HL-60 (cell line): Measurements from ENCODE around the gene DIRAS2.

ENCODE experiments used
- DNase-seq, 2 experiments: peaks; one replicate each; pipeline ENCODE4 v3.0.0-alpha.2; 2010 to 2020; ENCODE audit warnings: low read depth in 1 of 2, low spot score in 1 of 2
- H3K27ac ChIP-seq: fragments of 250-450 bp; sonication (Bioruptor Pico); replicated peaks from 2 replicates; pipeline ENCODE4 v1.5.1; 2020; ENCODE audit warnings: mild to moderate bottlenecking, moderate library complexity
- H3K27me3 ChIP-seq: fragments of 250-450 bp; sonication (Bioruptor Pico); 2 replicates; pipeline ENCODE4 v1.5.1; 2021; ENCODE audit warnings: mild to moderate bottlenecking, moderate library complexity; ENCODE audit not compliant: insufficient read depth, poor library complexity, severe bottlenecking
- H3K4me3 ChIP-seq: replicated peaks from 2 replicates; pipeline ENCODE4 v1.5.1; 2011; ENCODE audit warnings: mild to moderate bottlenecking, control low read depth, low read length; ENCODE audit not compliant: insufficient read depth
- CTCF ChIP-seq: IDR thresholded peaks from one replicate; pipeline ENCODE4 v1.5.1; 2011; ENCODE audit warnings: low read length, control low read depth, inconsistent platforms; ENCODE audit not compliant: insufficient read depth
- GABPA ChIP-seq: IDR thresholded peaks from 2 replicates; pipeline ENCODE4 v1.6.1; 2012; ENCODE audit warnings: low read depth
- POLR2AphosphoS5 ChIP-seq: IDR thresholded peaks from 2 replicates; pipeline ENCODE4 v1.6.1; 2012; ENCODE audit warnings: low read depth
- REST ChIP-seq: IDR thresholded peaks from 2 replicates; pipeline ENCODE4 v1.6.1; 2012; ENCODE audit warnings: low read depth; ENCODE audit not compliant: insufficient replicate concordance
- SPI1 ChIP-seq: IDR thresholded peaks from 2 replicates; pipeline ENCODE4 v1.6.1; 2012; ENCODE audit warnings: low read depth, mild to moderate bottlenecking, borderline replicate concordance

The DIRAS2 gene

GRCh38 chr9:90640361-90640760 lies 2.3 kb downstream of the DIRAS2 start:
- no peak for DNase-seq
- no peak overlapping the region for H3K27ac ChIP-seq
- TF ChIP-seq CTCF = no peak
- TF ChIP-seq REST = no peak
- no peak for TF ChIP-seq GABPA
- no peak for TF ChIP-seq SPI1
- TF ChIP-seq POLR2AphosphoS5 = no peak
- H3K4me3 ChIP-seq = no peak overlapping the region
- peaks cover 41% of the 10 kb centered on the region for H3K27me3 ChIP-seq

- no peak overlapping the region for H3K27ac ChIP-seq
- no peak overlapping the region for H3K4me3 ChIP-seq
- no peak for DNase-seq
- TF ChIP-seq POLR2AphosphoS5 (no peak), CTCF (no peak), REST (no peak)
- peaks cover 23% of the 10 kb centered on the region for H3K27me3 ChIP-seq
Measured at GRCh38 chr9:90637626-90638025, 5.0 kb downstream of the DIRAS2 start.

GRCh38 chr9:90632647-90633207 lies 9.9 kb downstream of the DIRAS2 start:
- H3K4me3 ChIP-seq = no peak overlapping the region
- no peak for DNase-seq
- no peak for TF ChIP-seq SPI1
- no peak for TF ChIP-seq REST
- no peak for TF ChIP-seq POLR2AphosphoS5
- TF ChIP-seq CTCF = no peak
- no peak for TF ChIP-seq GABPA
- H3K27me3 ChIP-seq = no peaks in the 10 kb centered on the region
- H3K27ac ChIP-seq = no peak overlapping the region
